Type B pancreatic cell (in vitro differentiated cells): ENCODE measurements around the gene RBL1. TPM values are rescaled to one million over a fixed set of nuclear protein-coding genes. Genes with fewer than 3 reads are reported as not detected.
"Not testable (repeated sequence)": the region's sequence is repeated elsewhere in the genome, so short reads cannot be mapped to it uniquely, and the experiment has no call there.

Experiments used
- DNase-seq: peaks from one replicate; pipeline ENCODE4 v3.0.0; 2021; ENCODE audit warnings: mixed read lengths; ENCODE audit not compliant: unreplicated experiment; ENCODE audit errors: extremely low spot score
- H3K27ac Mint-ChIP-seq: 2 replicates; pipeline ENCODE4 v1.8.0; 2021; ENCODE audit warnings: mild to moderate bottlenecking, mixed read lengths
- H3K27me3 Mint-ChIP-seq: 2 replicates; pipeline ENCODE4 v1.8.0; 2021; ENCODE audit warnings: mixed read lengths
- H3K36me3 Mint-ChIP-seq: 2 replicates; pipeline ENCODE4 v1.8.0; 2021; ENCODE audit warnings: mixed read lengths
- H3K4me1 Mint-ChIP-seq: one replicate; pipeline ENCODE4 v1.8.0; 2021; ENCODE audit warnings: mixed read lengths; ENCODE audit not compliant: unreplicated experiment
- H3K4me3 Mint-ChIP-seq: 2 replicates; pipeline ENCODE4 v1.8.0; 2021; ENCODE audit warnings: mild to moderate bottlenecking, mixed read lengths
- H3K9me3 Mint-ChIP-seq: 2 replicates; pipeline ENCODE4 v1.8.0; 2021; ENCODE audit warnings: mixed read lengths
- CTCF ChIP-seq: fragments of 200-600 bp; sonication (generic); conservative IDR thresholded peaks from 2 replicates; pipeline ENCODE4 v1.5.0; 2021; ENCODE audit warnings: antibody characterized with exemption, mild to moderate bottlenecking
- total RNA-seq: library from RNA; stranded (reverse); gene quantifications from 2 replicates; pipeline ENCODE4 v1.2.1, GENCODE V29; 2021; ENCODE audit warnings: low replicate concordance

RBL1 gene
- total RNA-seq, 1 donor from 2014 or later: 16.0 TPM

- no peaks in the 10 kb centered on the region for H3K4me1 Mint-ChIP-seq
- peaks cover 46% of the 10 kb centered on the region for H3K36me3 Mint-ChIP-seq
- no peak overlapping the region for H3K4me3 Mint-ChIP-seq
- H3K27ac Mint-ChIP-seq: no peak overlapping the region
- peaks cover 5% of the 10 kb centered on the region for H3K9me3 Mint-ChIP-seq
- no peak for TF ChIP-seq CTCF
- DNase-seq: no peak
- H3K27me3 Mint-ChIP-seq: no peaks in the 10 kb centered on the region
Measured at GRCh38 chr20:37042986-37043972, 52.5 kb downstream of the RBL1 start.

- peaks cover 37% of the 10 kb centered on the region for H3K36me3 Mint-ChIP-seq
- not testable (repeated sequence) for H3K4me1 Mint-ChIP-seq, H3K27me3 Mint-ChIP-seq, H3K4me3 Mint-ChIP-seq, DNase-seq, H3K27ac Mint-ChIP-seq, H3K9me3 Mint-ChIP-seq
Measured at GRCh38 chr20:37039366-37039765, 56.4 kb downstream of the RBL1 start.

- Mint-ChIP-seq H3K27ac (no peak overlapping the region), H3K4me3 (no peak overlapping the region), H3K27me3 (no peaks in the 10 kb centered on the region), H3K9me3 (no peaks in the 10 kb centered on the region), H3K4me1 (no peaks in the 10 kb centered on the region), H3K36me3 (peaks cover 31% of the 10 kb centered on the region)
- DNase-seq: no peak
- TF ChIP-seq CTCF: no peak
Measured at GRCh38 chr20:37032077-37032476, 63.7 kb downstream of the RBL1 start.

- Mint-ChIP-seq H3K27ac (no peak overlapping the region), H3K4me1 (no peaks in the 10 kb centered on the region), H3K4me3 (no peak overlapping the region), H3K27me3 (no peaks in the 10 kb centered on the region), H3K9me3 (no peaks in the 10 kb centered on the region), H3K36me3 (peaks cover 28% of the 10 kb centered on the region)
- TF ChIP-seq CTCF: no peak
- no peak for DNase-seq
Measured at GRCh38 chr20:37020636-37021035, 75.2 kb downstream of the RBL1 start.

- peaks cover 14% of the 10 kb centered on the region for H3K36me3 Mint-ChIP-seq
- not testable (repeated sequence) for H3K27ac Mint-ChIP-seq, H3K27me3 Mint-ChIP-seq, H3K4me1 Mint-ChIP-seq, H3K9me3 Mint-ChIP-seq, DNase-seq, H3K4me3 Mint-ChIP-seq
Measured at GRCh38 chr20:37012631-37013030, 83.2 kb downstream of the RBL1 start.

- not testable (repeated sequence) for H3K27me3 Mint-ChIP-seq, H3K27ac Mint-ChIP-seq, H3K36me3 Mint-ChIP-seq, H3K9me3 Mint-ChIP-seq, H3K4me3 Mint-ChIP-seq, H3K4me1 Mint-ChIP-seq, DNase-seq
Measured at GRCh38 chr20:37011858-37012257, 83.9 kb downstream of the RBL1 start.

- TF ChIP-seq CTCF: no peak
- H3K27me3 Mint-ChIP-seq: no peaks in the 10 kb centered on the region
- no peaks in the 10 kb centered on the region for H3K9me3 Mint-ChIP-seq
Measured at GRCh38 chr20:37011147-37011546, 84.7 kb downstream of the RBL1 start.

More at GRCh38 chr20:37011147-37011546, 84.7 kb downstream of the RBL1 start:
- DNase-seq: no peak
- H3K27ac Mint-ChIP-seq: no peak overlapping the region
- peaks cover 9% of the 10 kb centered on the region for H3K36me3 Mint-ChIP-seq
- H3K4me1 Mint-ChIP-seq: no peaks in the 10 kb centered on the region
- H3K4me3 Mint-ChIP-seq: no peak overlapping the region
